ENCODE measurements around the gene POU2F2.
"Not testable (repeated sequence)": the region's sequence is repeated elsewhere in the genome, so short reads cannot be mapped to it uniquely, and the experiment has no call there.

Gene POU2F2

DNA sequence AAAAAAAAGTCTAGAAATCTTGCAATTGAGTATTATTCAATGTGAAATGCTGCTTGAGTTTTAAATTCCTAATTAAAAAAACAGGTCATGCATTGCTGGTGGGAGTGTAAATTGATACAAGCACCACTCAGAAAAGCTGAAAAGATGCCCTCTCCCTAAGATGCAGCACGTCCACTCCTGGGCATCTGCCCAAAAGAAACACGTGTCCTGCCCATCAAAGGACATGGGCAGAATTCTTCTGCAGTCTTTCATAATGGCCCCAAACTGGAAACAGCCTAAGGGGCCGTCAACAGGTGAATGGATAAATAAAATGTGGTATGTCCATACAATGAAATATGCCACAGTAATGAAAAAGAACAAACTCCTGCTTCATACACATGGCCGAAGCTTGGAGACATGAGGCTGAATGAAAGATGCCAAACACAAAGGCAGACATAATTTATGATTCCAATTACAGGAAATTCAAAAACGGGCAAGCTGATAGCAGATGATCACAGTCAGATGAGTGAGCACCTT is 7.8 kb downstream of the POU2F2 start:
- no peak for ATAC-seq

DNA sequence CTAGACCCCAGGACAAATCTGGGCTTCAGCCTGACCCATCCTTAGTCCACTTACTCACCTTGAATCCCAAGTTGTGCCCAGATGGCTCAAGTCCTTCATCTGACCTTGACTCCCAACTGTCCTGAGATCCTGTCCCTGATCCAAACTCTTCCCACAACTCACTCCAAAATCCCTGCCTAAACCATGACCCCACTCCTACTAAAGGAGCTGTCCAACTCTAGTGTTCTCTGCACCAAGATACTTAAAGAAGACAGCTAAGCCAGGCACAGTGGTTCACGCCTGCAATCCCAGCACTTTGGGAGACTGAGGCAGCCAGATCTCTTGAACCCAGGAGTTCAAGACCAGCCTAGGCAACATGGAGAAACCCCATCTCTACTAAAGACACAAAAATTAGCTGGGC is 8.5 kb downstream of the POU2F2 start:
- ATAC-seq = no peak

DNA sequence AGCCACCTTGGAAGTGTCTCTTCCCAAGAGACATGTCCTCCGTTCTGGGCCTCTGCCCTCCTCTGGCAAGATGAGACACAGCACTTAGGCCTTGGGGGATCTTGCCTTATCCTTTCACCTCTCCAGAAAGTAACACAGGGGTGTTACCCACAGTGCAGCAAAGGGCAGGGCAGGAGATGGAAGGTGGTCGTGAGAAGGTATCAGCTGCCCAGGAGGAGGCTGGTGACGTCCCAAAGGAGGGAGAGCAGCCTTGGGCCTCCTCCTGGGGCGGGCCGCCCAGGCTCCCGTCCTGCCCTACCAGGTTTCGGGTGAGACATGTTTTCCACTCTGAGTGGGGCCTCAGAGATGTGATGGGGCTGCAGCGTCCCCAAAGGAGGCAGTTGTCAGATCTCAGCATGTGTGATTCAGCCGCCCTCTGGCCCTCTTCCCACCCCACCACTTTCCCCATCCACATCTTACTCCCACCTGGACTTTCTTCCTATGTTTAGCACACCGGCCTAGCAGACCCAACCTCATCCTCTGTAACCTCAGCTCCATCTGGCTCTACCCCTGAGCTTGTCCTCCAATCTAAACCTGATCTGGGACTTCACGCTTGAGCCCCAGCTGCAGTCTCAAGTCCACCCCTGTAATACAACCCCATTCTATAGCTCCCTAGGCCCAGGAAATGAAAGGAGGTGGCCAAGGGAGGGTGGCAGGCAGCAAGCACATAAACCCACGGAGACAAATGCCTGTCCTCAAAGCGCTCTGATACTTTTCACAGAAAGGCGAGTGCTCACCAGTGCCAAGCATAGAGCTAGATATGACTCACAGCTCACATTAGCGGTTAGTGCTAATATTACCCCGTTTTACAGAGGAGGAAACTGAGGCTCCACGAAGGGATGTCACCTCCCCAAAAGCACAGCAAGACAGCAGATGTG is 9.3 kb downstream of the POU2F2 start:
- peak; percentile 84 to 86 for ATAC-seq

DNA sequence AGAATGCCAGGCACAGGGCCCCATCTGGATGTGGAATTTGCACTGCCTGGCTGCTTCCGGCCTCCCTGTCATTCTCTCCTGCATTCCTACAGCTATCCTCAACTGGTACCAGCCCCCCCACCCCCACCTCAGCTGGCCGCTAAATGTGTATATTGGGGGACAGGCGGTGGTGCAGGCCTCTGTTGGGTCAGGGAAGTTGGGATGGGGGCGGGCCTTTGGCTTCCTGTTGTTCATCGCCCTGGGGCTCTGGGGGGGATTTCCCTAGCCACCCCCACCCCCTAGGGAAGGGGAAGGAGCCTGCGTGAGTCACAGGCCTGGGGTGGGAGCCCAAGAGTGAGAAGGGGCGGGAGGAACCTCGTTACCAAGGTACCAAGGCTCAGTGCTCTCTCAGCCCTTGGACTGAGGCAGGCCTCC is 10.6 kb downstream of the POU2F2 start:
- ATAC-seq = peak; percentile 62 to 68

DNA sequence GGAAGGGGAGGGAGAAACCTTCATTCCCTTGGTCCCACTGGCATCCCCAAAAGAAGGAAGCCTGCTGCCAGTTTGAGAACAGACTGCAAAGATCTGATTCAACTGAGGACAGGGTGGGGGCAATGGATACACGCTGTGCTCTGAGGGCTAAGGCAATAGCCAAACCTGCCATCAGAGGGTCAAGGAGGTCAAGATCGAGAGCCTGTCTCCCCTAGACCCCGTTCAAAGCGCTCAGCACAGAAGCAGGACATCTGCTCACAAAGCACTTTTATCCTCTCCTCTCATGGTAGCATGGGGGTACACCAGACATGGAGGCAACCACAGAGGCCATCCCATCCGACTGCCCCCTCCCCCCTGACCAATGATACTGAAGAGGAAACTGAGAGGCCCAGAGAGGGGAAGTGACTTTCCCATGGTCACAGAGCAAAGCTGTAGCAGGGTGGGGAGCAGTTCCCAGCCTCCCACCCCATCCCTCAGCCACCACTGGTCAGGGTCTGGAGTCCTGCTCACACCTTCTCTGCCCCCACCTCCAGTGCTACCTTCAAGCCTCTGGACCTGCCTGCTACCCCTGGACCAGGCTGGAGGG is 11.1 kb downstream of the POU2F2 start:
- no peak for ATAC-seq

DNA sequence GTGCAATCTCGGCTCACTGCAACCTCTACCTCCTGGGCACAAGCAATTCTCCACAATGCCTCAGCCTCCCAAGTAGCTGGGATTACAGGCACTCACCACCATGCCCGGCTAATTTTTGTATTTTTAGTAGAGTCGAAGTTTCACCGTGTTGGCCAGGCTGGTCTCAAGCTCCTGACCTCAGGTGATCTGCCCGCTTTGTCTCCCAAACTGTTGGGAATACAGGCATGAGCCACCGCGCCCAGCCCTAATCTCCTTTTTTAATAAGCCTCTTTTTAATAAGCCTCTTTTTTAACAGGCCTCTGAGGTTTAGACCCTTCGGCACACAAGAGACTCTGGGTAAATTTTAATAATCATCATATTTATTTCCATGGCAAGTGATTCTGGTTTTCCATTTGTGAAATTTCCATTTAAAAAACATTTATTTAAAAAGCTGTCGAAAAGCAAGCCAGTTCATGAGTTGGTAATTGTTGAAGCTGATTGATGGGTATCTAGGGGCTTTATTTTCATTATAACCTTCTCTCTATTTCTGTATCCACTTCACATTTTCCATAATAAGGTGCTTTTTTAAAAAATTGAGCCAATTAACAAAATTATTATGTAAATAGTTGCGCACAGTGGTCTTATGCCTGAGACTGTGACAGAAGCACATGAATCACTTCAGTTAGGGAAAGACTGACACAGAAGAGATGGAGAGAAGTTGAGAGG is 11.8 kb downstream of the POU2F2 start:
- no peak for ATAC-seq

DNA sequence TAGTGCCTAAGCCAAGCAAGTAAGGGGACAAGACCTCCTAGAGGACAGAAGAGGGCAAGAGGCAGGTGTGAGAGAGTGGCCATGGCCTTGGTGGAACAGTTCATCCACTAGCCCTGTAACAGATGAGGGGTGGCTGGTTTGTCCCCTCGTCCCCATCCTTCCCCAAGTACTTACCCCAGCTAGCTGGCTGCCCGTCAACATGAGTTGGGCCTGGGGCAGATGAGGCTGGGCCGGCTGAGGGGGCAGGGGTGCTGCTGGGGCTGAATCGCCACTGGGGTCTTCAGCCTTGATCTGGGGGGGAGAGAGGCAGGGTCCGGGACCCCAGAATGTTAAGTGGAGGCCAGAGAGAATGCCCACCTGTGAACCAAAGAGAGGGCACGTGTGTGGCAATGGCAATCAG is 15.2 kb downstream of the POU2F2 start:
- no peak for ATAC-seq

DNA sequence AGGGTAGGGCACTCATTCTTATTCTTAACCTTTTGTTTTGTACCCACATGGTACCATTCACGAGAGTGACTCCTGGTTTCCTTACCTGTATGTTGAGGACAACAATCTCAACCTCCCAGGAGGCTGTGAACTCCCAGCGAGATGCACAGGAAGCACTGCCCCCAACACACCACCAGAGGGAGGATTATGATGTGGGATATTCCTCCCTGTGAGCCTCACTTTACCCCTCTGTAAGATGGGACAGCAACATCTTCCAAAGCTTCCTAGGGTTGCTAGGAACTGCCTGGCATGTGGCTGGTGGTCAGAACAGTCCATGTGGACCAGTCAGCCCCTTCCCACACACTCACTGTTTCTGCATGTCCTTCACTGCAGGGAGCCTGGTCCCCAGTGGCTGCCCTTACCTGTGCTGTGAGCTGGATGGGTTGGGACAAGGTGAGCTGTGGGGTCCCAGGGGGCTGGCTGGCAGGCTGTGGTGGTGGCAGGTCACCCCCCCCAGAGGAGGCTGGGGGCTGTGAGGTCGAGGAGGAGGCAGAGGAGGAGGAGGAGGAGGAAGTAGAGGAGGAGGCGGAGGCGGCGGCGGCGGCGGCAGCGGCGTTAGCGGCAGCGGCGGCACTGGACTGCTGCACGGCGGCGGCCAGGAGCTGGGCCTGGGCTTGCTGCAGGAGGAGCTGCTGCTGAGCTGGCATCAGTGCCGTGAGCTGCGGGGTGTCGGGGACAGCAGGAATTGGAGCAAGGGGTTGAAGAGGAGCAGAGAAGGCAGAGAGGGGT is 15.8 kb downstream of the POU2F2 start:
- no peak for ATAC-seq

DNA sequence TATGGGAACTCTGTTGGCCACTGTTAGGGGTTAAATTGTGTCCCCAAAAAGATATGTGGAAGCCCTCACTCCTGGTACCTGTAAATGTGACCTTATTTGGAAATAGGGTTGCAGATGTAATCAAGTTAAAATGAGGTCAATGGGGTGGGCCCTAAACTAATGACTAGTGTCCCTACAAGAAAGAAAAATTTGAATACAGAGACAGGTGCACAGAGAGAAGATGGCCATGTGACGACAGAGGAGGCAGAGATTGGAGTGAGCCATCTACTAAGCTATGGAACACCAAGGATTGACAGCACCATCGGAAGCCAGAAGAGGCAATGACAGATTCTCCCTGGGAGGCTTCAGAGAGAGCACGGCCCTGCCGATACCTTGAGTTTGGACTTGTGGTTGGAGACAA is 16.5 kb downstream of the POU2F2 start:
- no peak for ATAC-seq

DNA sequence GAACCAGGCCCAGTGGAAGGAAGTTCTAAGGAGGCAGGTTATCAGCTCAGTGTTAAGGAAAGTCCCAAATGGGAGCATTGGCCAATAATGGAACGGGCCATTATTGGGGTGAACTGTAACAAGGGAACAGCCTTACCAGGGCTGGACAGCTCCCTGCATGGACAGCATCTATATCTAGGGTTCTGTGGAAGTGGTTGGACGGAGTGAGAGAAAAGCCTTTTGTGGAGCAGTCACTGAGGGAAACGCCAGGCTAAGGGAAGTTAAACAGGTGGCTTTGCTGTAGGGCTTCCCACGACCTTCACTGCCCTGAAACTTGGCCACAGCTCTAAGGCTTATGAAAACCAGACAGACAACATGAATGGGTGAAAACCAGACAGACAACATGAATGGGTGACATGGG is 17.0 kb downstream of the POU2F2 start:
- ATAC-seq = no peak

DNA sequence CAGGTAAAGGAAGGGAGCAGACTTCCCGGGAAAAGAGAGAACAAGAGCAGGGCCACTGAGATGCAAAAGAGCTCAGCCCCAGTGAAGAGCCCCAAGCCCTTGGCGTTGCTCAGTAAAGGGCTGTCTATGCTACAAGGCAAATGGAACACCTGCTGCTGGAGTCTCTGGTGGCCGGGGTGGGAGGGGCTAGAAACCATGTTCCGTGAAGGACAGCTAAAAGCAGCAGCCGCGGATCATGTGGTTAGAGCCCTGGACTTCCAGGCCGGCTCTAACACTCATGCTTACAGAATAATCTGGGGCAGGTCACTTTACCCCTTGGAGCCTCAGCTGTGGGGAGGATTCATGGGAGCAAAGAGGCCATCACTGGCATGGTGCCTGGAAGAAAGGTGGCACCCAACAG is 17.8 kb downstream of the POU2F2 start:
- no peak for ATAC-seq

DNA sequence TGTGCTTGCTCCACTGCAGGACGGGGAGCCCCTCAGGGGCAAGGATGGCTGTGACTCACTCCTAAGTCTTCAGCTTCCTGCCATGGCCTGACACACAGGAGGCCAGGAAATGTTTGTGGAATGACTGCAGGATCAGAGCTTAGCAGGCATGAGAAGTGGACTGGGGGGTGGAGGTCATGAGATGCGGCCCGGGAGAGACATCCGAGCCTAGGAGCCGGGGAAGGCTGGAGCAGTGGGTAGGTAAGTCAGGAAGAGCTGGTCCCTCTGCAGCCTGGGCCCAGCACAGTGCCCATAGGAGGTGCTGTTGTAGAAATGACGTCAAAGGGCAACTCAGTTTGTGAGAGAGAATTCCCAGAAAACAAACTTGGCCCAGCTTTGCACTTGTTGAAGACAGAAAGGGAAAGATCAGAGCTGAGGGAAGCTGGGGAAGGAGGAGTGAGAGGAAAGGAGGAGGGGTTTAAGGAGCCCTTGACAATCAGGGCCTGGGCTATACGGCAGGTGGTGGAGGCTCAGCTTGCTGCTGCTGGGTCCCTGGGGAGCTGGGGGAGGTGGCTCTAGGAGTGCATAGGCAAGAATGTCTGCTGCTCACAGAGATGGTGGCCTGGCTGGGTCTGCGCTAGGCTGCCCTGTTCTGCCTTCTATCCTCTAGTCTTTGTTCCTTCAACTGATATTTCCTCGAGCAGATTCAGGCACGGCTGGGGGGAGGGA is 18.5 kb downstream of the POU2F2 start:
- ATAC-seq = peak; percentile 28 to 33

DNA sequence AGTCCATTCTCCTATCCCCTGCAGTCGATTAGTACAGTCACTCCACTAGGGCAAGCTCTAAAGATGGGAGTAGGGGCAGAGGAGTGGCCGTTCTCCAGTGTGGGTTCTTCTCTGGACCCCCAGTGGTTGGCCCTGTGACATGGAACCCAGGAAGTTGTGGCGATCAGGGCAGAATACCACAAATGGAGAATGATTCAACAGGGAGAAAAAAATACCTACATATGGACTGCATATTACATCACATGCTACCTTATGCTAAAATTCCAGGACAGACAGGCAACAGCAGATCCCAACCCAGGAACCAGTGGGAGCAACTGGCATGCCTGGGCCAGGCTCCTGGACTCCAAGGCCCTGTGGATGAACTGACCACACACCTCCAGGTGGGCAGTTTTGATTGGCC is 20.4 kb downstream of the POU2F2 start:
- no peak for ATAC-seq

DNA sequence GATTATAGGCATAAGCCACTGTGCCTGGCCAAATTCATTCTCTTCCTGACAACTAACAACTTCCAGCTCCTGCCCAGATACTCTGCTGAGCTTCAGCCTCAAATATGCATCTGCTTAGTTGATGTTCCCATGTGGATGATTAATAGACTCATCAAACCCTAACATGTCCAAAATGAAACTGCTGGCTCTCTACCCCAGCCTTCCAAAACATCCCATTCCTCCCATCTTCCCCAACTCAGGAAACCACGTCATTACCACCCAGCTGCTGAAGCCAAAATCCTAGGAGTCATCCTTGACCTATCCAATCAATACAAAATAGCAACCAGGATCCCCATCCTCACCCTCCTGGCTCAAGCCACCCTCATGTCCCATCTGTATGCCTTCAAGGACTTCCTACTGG is 20.9 kb downstream of the POU2F2 start:
- no peak for ATAC-seq

DNA sequence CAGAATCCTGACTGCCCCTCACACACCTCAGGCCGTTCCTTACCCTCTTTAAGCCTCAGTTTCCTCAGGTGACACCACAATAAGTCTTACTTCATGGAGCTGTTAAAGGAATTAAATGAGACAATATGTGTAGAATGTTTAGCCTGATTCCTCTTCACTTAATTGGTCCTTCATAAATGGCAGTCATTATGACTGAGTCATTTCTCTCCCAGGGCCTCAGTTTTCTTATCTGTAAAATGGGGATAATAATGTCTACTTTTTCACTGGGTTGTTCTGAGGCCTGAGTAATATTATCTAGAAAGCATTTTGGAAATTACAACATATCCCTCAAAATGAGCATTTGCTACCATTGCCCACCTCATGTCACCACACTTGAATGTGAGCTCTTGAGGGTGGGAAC is 21.6 kb downstream of the POU2F2 start:
- no peak for ATAC-seq

DNA sequence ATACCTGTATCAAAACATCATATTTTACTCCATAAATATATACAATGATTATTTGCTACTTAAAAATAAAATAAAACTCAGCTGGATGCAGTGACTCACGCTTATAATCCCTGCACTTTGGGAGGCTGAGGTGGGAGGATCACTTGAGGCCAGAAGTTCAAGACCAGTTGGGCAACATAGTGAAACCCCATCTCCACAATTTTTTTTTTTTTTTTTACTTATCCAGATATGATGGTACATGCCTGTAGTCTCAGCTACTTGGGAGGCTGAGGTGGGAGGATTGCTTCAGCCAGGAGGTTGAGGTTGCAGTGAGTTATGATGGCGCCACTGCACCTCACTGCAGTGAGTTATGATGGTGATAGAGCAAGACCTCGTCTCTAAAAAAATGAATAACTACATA is 22.4 kb downstream of the POU2F2 start:
- ATAC-seq = no peak

DNA sequence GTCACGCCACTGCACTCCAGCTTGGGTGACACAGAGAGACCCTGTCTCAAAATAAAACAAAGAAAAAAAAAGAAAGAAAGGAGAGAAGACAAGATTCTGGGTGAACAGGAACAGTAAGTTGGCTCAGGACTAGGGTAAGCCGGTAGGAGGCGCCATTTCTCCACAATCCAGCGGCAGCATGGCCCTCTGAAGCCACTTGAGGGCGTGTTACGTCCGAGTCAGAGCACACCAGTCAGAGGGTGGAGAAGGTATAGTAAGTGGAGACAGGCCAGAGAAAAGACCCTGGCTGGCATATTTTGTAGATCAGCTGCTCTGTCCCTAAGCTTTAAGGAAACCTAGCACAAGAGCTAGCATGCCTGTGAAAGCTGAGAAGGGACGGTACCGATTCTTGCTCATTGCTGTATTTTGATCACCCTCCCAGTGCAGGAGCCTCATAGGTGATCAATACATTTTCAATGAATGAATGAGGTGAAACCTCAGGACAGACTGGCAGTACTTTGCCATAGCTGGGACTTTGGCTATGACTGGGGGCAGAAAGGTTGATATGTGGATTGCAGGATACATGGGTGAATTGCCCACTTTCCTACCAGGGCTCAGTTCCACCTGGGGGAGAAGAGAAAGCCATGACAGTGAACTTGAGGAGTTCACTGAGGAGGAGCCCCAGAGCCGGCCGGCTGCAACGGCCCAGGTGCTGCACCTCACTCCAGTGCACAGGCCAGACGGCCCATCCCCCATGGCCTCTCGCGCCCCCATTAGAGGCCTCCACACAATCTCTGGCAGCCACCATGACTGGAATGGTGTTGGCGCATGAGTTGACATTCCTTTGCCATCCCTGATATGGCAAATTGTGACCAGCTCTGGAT is 23.5 kb downstream of the POU2F2 start:
- ATAC-seq = peak; percentile 90 to 91

DNA sequence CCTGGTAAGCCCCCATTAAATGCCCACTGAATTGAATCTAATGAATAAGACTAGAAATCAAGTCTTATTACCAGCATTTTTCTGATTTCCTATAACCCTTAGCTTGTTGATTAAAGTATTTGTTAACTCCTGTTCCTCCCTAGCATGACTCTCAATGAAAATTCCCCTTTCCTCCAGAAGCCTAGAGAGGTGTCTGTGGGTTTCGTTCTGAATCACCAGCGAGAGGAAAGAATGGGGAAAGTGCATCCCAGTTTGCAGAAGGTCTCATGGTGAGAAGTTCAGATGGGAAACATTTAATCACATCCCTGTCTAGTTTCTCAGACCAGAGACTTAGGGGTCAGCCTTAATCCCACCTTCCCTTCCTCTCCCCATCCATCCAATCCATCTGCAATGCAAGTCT is 26.9 kb downstream of the POU2F2 start:
- ATAC-seq = no peak

DNA sequence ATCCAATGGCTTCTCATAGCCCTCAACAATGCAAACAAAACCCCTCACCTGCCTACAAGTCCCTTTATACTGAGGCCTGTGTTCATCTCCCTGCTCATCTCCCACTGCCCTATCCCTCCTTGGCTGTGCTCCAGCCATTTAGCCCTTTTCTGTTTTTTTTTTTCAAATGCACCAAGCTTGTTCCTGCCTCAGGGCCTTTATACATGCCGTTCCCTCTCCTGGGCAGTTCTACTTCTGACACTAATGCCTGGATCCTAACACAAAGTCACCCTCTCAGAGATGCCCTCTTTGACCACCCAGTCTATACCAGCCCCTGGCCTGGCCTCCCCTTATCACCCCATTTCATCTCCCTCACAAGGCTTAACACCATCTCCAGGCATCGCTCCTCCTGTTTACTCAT is 29.4 kb downstream of the POU2F2 start:
- ATAC-seq = no peak

DNA sequence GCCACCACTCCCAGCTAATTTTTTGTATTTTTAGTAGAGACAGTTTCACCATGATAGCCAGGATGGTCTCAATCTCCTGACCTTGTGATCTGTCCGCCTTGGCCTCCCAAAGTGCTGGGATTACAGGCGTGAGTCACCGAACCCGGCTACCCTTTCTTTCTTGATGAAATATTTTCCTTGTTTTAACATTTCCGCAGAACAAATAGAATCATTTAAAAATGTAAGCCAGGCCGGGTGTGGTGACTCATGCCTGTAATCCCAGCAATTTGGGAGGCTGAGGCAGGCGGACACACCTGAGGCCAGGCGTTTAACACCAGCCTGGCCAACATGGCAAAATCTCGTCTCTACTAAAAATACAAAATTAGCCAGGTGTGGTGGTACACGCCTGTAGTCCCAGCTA is 32.0 kb downstream of the POU2F2 start:
- not testable (repeated sequence) for ATAC-seq

DNA sequence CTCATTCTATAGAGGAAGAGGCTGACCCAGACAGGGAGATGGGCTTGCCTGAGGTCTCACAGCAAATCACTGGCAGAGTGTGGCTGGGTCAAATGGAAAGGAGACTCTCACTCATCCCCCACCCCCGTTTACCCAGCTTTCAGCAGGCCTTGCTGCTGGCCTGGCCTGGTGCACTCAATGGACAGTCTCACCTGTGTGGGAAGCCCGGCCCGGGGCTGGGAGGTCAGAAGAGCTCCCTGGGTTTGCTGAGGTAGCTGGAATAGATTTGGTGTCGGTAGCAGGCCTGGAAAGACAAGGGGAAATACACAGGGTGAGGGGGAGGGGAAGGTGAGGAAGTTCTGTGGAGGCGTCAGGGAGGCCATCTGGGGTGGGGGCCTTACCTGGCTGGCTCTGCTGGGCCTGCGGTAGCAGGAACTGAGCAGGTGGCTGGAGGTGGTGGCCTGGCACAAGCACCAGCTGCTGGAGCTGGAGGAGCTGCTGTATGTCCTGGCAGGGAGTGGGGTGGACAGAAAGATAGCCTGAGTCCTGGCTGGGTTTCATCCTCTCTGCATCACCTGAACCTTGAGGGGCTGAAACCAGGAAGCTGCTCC is 32.8 kb downstream of the POU2F2 start:
- ATAC-seq = no peak
